ENCODE data around the gene ZFAND3. TPM values are rescaled to one million over a fixed set of nuclear protein-coding genes. Genes with fewer than 3 reads are reported as not detected.

Gene ZFAND3
- polyA plus RNA-seq, 2 of the 4 experiments (the other 2 are of a cell fraction) = 12.0 to 50.0 TPM

GRCh38 chr6:37862992-37863391 lies 43.5 kb downstream of the ZFAND3 start:
- ATAC-seq (peak in 1 of 2 experiments; percentile 43; a peak in 1 of 6 replicates), DNase-seq (ENCODE audit: low read depth in 1 of 2, low spot score in 1 of 2) (peak in 1 of 2 experiments; percentile 4), FAIRE-seq (no peak)
- WGBS (ENCODE audit: missing lambda C conversion rate) = 72% methylated on average over 2 of the region's 2 CpGs
- Histone ChIP-seq H3K4me2 (peak overlapping the region; percentile 54), H3K4me1 (peaks cover 62% of the 10 kb centered on the region), H3K4me3 (no peak overlapping the region), H3K27ac (0 out of 6 replicates have a peak overlapping the region, but pooled peaks of 1 of the 2 experiments have one; percentile 37), H3K9me3 (no peaks in the 10 kb centered on the region)
- TF ChIP-seq HOXB13 (CRISPR knock-in tag; IDR thresholded peaks at IDR 0.05; ENCODE audit: low read depth) (no peak), TFCP2L1 (CRISPR knock-in tag; IDR thresholded peaks at IDR 0.05) (no peak), JUNB (IDR thresholded peaks at IDR 0.05) (no peak)
- POLR2A ChIA-PET = no interaction called here
- CTCF ChIA-PET = no interaction called here

- POLR2A ChIA-PET = no interaction called here
- Histone ChIP-seq H3K4me1 (peaks cover 71% of the 10 kb centered on the region), H3K9me3 (no peaks in the 10 kb centered on the region), H3K4me3 (no peak overlapping the region), H3K27ac (no peak overlapping the region), H3K4me2 (no peak overlapping the region)
- FAIRE-seq (no peak), ATAC-seq (no peak), DNase-seq (ENCODE audit: low read depth in 1 of 2, low spot score in 1 of 2) (no peak)
- TF ChIP-seq CEBPB (IDR thresholded peaks at IDR 0.05) (no peak), RCOR1 (IDR thresholded peaks at IDR 0.05; ENCODE audit: low read depth, low read length) (no peak), JUN (IDR thresholded peaks at IDR 0.05) (no peak), E2F6 (IDR thresholded peaks at IDR 0.05; ENCODE audit: borderline replicate concordance, low read depth) (no peak), CBX8 (IDR thresholded peaks at IDR 0.05) (no peak), HOXB13 (CRISPR knock-in tag; IDR thresholded peaks at IDR 0.05; ENCODE audit: low read depth) (no peak), ZFP36 (IDR thresholded peaks at IDR 0.05; ENCODE audit: borderline replicate concordance, partially characterized antibody) (no peak), KDM1A (IDR thresholded peaks at IDR 0.05; ENCODE audit: low read depth) (no peak), NPAS2 (CRISPR knock-in tag; IDR thresholded peaks at IDR 0.05; ENCODE audit: borderline replicate concordance) (no peak), CHD4 (IDR thresholded peaks at IDR 0.05; ENCODE audit: borderline replicate concordance) (no peak)
- TF ChIP-seq, protein P1, sequence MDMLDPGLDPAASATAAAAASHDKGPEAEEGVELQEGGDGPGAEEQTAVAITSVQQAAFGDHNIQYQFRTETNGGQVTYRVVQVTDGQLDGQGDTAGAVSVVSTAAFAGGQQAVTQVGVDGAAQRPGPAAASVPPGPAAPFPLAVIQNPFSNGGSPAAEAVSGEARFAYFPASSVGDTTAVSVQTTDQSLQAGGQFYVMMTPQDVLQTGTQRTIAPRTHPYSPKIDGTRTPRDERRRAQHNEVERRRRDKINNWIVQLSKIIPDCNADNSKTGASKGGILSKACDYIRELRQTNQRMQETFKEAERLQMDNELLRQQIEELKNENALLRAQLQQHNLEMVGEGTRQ (IDR thresholded peaks at IDR 0.05) = no peak
- CTCF ChIA-PET = interaction anchor here (0.7 kb wide), 1 partner anchor 73 kb away, joined by 3 read pairs; no protein-coding TSS in a partner anchor
Observed at GRCh38 chr6:37864250-37864649, 44.7 kb downstream of the ZFAND3 start.

DNA sequence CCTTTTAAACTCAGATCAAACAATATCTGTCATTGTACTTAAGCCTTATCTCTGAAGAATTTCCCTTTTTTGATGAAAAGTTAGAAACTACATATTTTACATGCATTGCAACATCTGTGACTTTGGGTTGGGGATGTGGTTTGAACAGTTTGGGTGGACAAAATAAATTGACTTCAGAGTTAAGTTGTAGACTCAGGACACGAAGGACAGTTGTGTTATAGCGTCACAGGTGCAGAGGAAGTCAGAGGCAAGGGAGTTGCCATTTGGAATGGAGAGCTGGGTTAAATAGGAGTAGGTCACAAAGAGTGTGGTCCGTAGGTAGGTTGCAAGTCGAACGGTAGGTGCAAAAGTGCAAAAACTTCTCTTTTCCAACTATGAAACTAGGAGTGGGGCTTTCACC lies 46.0 kb downstream of the ZFAND3 start:
- no peak for ATAC-seq
- 98% methylated on average over 5 of the region's 5 CpGs for WGBS (ENCODE audit: missing lambda C conversion rate)
- no peak overlapping the region for H3K4me3 ChIP-seq
- no peak for FAIRE-seq
- no peak for DNase-seq (ENCODE audit: low read depth in 1 of 2, low spot score in 1 of 2)
- peaks cover 64% of the 10 kb centered on the region for H3K4me1 ChIP-seq
- H3K27ac ChIP-seq = no peak overlapping the region
- H3K4me2 ChIP-seq = no peak overlapping the region; the same call in 2 of the 3 replicates
- POLR2A ChIA-PET = interaction anchor here (0.6 kb wide), 2 partner anchors 11 to 112 kb away, joined by 3 to 6 read pairs; no protein-coding TSS in a partner anchor
- CTCF ChIA-PET = interaction anchor here (1.1 to 1.6 kb wide), 3 partner anchors 9 to 74 kb away, joined by 3 to 5 read pairs (median 3); no protein-coding TSS in a partner anchor
- TF ChIP-seq CBX8 (IDR thresholded peaks at IDR 0.05) (no peak), MYC (IDR thresholded peaks at IDR 0.05; ENCODE audit: borderline replicate concordance, low read length) (no peak), HOXA7 (CRISPR knock-in tag; IDR thresholded peaks at IDR 0.05) (no peak)
- TF ChIP-seq, protein P2, sequence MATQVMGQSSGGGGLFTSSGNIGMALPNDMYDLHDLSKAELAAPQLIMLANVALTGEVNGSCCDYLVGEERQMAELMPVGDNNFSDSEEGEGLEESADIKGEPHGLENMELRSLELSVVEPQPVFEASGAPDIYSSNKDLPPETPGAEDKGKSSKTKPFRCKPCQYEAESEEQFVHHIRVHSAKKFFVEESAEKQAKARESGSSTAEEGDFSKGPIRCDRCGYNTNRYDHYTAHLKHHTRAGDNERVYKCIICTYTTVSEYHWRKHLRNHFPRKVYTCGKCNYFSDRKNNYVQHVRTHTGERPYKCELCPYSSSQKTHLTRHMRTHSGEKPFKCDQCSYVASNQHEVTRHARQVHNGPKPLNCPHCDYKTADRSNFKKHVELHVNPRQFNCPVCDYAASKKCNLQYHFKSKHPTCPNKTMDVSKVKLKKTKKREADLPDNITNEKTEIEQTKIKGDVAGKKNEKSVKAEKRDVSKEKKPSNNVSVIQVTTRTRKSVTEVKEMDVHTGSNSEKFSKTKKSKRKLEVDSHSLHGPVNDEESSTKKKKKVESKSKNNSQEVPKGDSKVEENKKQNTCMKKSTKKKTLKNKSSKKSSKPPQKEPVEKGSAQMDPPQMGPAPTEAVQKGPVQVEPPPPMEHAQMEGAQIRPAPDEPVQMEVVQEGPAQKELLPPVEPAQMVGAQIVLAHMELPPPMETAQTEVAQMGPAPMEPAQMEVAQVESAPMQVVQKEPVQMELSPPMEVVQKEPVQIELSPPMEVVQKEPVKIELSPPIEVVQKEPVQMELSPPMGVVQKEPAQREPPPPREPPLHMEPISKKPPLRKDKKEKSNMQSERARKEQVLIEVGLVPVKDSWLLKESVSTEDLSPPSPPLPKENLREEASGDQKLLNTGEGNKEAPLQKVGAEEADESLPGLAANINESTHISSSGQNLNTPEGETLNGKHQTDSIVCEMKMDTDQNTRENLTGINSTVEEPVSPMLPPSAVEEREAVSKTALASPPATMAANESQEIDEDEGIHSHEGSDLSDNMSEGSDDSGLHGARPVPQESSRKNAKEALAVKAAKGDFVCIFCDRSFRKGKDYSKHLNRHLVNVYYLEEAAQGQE (IDR thresholded peaks at IDR 0.05) = no peak
- H3K9me3 ChIP-seq = no peaks in the 10 kb centered on the region

All from A549 (cell line).